HCT116 (cell line): ENCODE data around the gene S100A10. TPM values are rescaled to one million over a fixed set of nuclear protein-coding genes. Genes with fewer than 3 reads are reported as not detected.

Experiments
- ATAC-seq: fragments of 200-7000 bp; cut with Tn5 transposase; 2 replicates; pipeline ENCODE4 v1.9.1; 2020; ENCODE audit warnings: mild to moderate bottlenecking, moderate library complexity
- BruUV-seq: library from RNA; stranded (reverse); fragments of 400-500 nt; replicated peaks from 2 replicates; lab custom pipeline; 2021; lab: Mats Ljungman, UMichigan
- CTCF ChIA-PET: fragments of 300-600 bp; sonication (Branson Sonifier 250); formaldehyde crosslinking; loops from one replicate; lab custom pipeline; 2021; ENCODE audit warnings: antibody characterized with exemption; lab: Charles Lee
- POLR2A ChIA-PET: fragments of 300-600, 350-600 bp; sonication (Branson Sonifier 250); formaldehyde crosslinking; loops from one replicate; lab custom pipeline; 2021; ENCODE audit warnings: antibody characterized with exemption; lab: Charles Lee
- RAD21 ChIA-PET, 2 experiments: fragments of 300-600 bp; sonication (Branson Sonifier 250); formaldehyde crosslinking; loops; one replicate each; lab custom pipeline; 2023; ENCODE audit warnings: low total read pairs in 2 of 2; ENCODE audit not compliant: uncharacterized antibody in 2 of 2, unreplicated experiment in 2 of 2, low non-redundant PET in 1 of 2; lab: Charles Lee
- DNase-seq: peaks from one replicate; pipeline ENCODE4 v3.0.0-alpha.2; 2010; ENCODE audit warnings: low read depth, low spot score
- H2AFZ ChIP-seq: fragments of 200-600 bp; shearing (Covaris generic), sonication (generic); 2 replicates; pipeline ENCODE4 v1.6.1; 2017; ENCODE audit warnings: low read depth, mixed run types, mixed read lengths, antibody characterized with exemption, low read length; ENCODE audit not compliant: poor library complexity, severe bottlenecking
- H3K27ac ChIP-seq: 2 replicates; pipeline ENCODE4 v1.5.1; 2012; ENCODE audit warnings: low read depth, low read length
- H3K27me3 ChIP-seq: fragments of 200-600 bp; sonication (generic); 2 replicates; pipeline ENCODE4 v1.6.1; 2016; ENCODE audit warnings: mixed run types, low read length, mixed read lengths; ENCODE audit not compliant: insufficient read depth
- H3K36me3 ChIP-seq, 2 experiments: fragments of 200-500 bp in 1 of 2; fragments of 200-600 bp in 1 of 2; sonication (Bioruptor generic) in 1 of 2; sonication (generic) in 1 of 2; 2 replicates each; pipeline versions ENCODE4 v1.5.1 to v1.6.1; 2014 to 2016; ENCODE audit warnings: low read length in 2 of 2, inconsistent platforms in 1 of 2, mixed read lengths in 1 of 2, mixed run types in 1 of 2; ENCODE audit not compliant: insufficient read depth in 2 of 2, control insufficient read depth in 1 of 2
- H3K4me1 ChIP-seq, 2 experiments: fragments of 200-600 bp in 1 of 2; sonication (generic) in 1 of 2; 2 replicates each; pipeline versions ENCODE4 v1.5.1 to v1.6.1; 2012 to 2017; ENCODE audit warnings: low read length in 2 of 2, inconsistent platforms in 1 of 2, mild to moderate bottlenecking in 1 of 2, mixed read lengths in 1 of 2, mixed run types in 1 of 2, moderate library complexity in 1 of 2; ENCODE audit not compliant: insufficient read depth in 2 of 2, control insufficient read depth in 1 of 2
- H3K4me2 ChIP-seq: fragments of 200-600 bp; sonication (generic); 2 replicates; pipeline ENCODE4 v1.6.1; 2017; ENCODE audit warnings: mixed run types, low read length, mixed read lengths
- H3K4me3 ChIP-seq, 2 experiments: fragments of 200-600 bp in 1 of 2; sonication (generic) in 1 of 2; replicated peaks in 1 of 2; 2 replicates each; pipeline ENCODE4 v1.5.1; 2011 to 2016; ENCODE audit warnings: low read length in 2 of 2, control low read depth in 1 of 2, low read depth in 1 of 2, mild to moderate bottlenecking in 1 of 2, mixed read lengths in 1 of 2, mixed run types in 1 of 2
- H3K79me2 ChIP-seq: fragments of 200-600 bp; sonication (generic); 2 replicates; pipeline ENCODE4 v1.6.1; 2017; ENCODE audit warnings: mild to moderate bottlenecking, mixed run types, low read length, moderate library complexity, mixed read lengths; ENCODE audit not compliant: insufficient read depth
- H3K9ac ChIP-seq: fragments of 200-600 bp; sonication (generic); 2 replicates; pipeline ENCODE4 v1.6.1; 2016; ENCODE audit warnings: low read length, mixed read lengths
- H3K9me2 ChIP-seq: fragments of 200-600 bp; sonication (generic), shearing (Covaris generic); 2 replicates; pipeline ENCODE4 v1.6.1; 2017; ENCODE audit warnings: mixed run types, mild to moderate bottlenecking, moderate library complexity; ENCODE audit not compliant: insufficient read depth
- H3K9me3 ChIP-seq, 2 experiments: fragments of 200-500 bp in 1 of 2; fragments of 200-600 bp in 1 of 2; sonication (Bioruptor generic) in 1 of 2; sonication (generic) in 1 of 2; 2 replicates each; pipeline ENCODE4 v1.6.1; 2014 to 2017; ENCODE audit warnings: low read length in 2 of 2, mixed read lengths in 2 of 2, inconsistent platforms in 1 of 2, low read depth in 1 of 2, mild to moderate bottlenecking in 1 of 2, mixed run types in 1 of 2, moderate library complexity in 1 of 2; ENCODE audit not compliant: control insufficient read depth in 1 of 2, insufficient read depth in 1 of 2
- H4K20me1 ChIP-seq: fragments of 200-600 bp; sonication (generic), shearing (Covaris generic); 2 replicates; pipeline ENCODE4 v1.6.1; 2017; ENCODE audit warnings: mixed run types, mild to moderate bottlenecking, moderate library complexity; ENCODE audit not compliant: insufficient read depth
- CBX3 ChIP-seq: IDR thresholded peaks from 2 replicates; pipeline ENCODE4 v1.6.1; 2012; ENCODE audit warnings: low read depth
- CEBPB ChIP-seq: IDR thresholded peaks from 2 replicates; pipeline ENCODE4 v1.6.1; 2012; ENCODE audit warnings: low read depth
- CTCF ChIP-seq, 3 experiments: fragments of 200-600 bp in 1 of 3; sonication (generic) in 1 of 3; IDR thresholded peaks in 2 of 3; conservative IDR thresholded peaks in 1 of 3; 2 replicates each; pipeline ENCODE4 v1.5.1; 2012 to 2017; ENCODE audit warnings: low read depth in 2 of 3, low read length in 2 of 3, antibody characterized with exemption in 1 of 3, borderline replicate concordance in 1 of 3, control low read depth in 1 of 3, mild to moderate bottlenecking in 1 of 3, mixed read lengths in 1 of 3, mixed run types in 1 of 3, moderate library complexity in 1 of 3; ENCODE audit not compliant: insufficient read depth in 1 of 3
- EGR1 ChIP-seq: IDR thresholded peaks from 2 replicates; pipeline ENCODE4 v1.6.1; 2012; ENCODE audit warnings: low read depth
- ELF1 ChIP-seq: IDR thresholded peaks from 2 replicates; pipeline ENCODE4 v1.6.1; 2012; ENCODE audit warnings: low read depth, borderline replicate concordance
- EZH2 ChIP-seq: fragments of 200-600 bp; sonication (generic); IDR thresholded peaks from 2 replicates; pipeline ENCODE4 v1.6.1; 2017; ENCODE audit warnings: antibody characterized with exemption, mixed run types
- EZH2phosphoT487 ChIP-seq: fragments of 200-600 bp; IDR thresholded peaks from 2 replicates; pipeline ENCODE4 v1.6.1; 2018; ENCODE audit warnings: antibody characterized with exemption, borderline replicate concordance
- FOSL1 ChIP-seq: IDR thresholded peaks from 2 replicates; pipeline ENCODE4 v1.6.1; 2012; ENCODE audit warnings: low read depth
- JUND ChIP-seq: IDR thresholded peaks from 2 replicates; pipeline ENCODE4 v1.6.1; 2012
- RAD21 ChIP-seq: IDR thresholded peaks from 2 replicates; pipeline ENCODE4 v1.6.1; 2012; ENCODE audit warnings: low read depth, mild to moderate bottlenecking
- REST ChIP-seq: IDR thresholded peaks from 2 replicates; pipeline ENCODE4 v1.6.1; 2012; ENCODE audit warnings: low read depth
- SIN3A ChIP-seq: IDR thresholded peaks from 2 replicates; pipeline ENCODE4 v1.6.1; 2012; ENCODE audit warnings: low read depth
- SP1 ChIP-seq: IDR thresholded peaks from 2 replicates; pipeline ENCODE4 v1.6.1; 2012; ENCODE audit warnings: low read depth
- SRF ChIP-seq: IDR thresholded peaks from 2 replicates; pipeline ENCODE4 v1.6.1; 2012; ENCODE audit warnings: low read depth
- TCF7L2 ChIP-seq: IDR thresholded peaks from 2 replicates; pipeline ENCODE4 v1.7.0; 2011; ENCODE audit warnings: borderline replicate concordance, inconsistent platforms; ENCODE audit not compliant: insufficient read depth, insufficient read length; ENCODE audit errors: extremely low read depth
- YY1 ChIP-seq: IDR thresholded peaks from 2 replicates; pipeline ENCODE4 v1.6.1; 2011; ENCODE audit warnings: low read length, low read depth, moderate library complexity, mild to moderate bottlenecking; ENCODE audit not compliant: insufficient replicate concordance; ENCODE audit errors: extremely low read depth
- ZBTB33 ChIP-seq: IDR thresholded peaks from 2 replicates; pipeline ENCODE4 v1.6.1; 2011; ENCODE audit warnings: mild to moderate bottlenecking, low read length, moderate library complexity; ENCODE audit not compliant: insufficient replicate concordance; ENCODE audit errors: extremely low read depth
- ZNF274 ChIP-seq: fragments of 200-500 bp; sonication (Bioruptor generic); IDR thresholded peaks from 2 replicates; pipeline ENCODE4 v1.6.1; 2014; ENCODE audit warnings: mild to moderate bottlenecking, low read depth, low read length, inconsistent platforms
- intact Hi-C: fragments of 100-400 bp; cut with micrococcal nuclease; formaldehyde crosslinking; loops from 2 replicates; pipeline ENCODE4 v1.10.0; 2022
- total RNA-seq: library from RNA; stranded (reverse); gene quantifications from one replicate; pipeline ENCODE4 v1.2.1, GENCODE V29; 2021; ENCODE audit not compliant: unreplicated experiment
- TF ChIP-seq, protein P1 (sequence below): IDR thresholded peaks from 2 replicates; pipeline ENCODE4 v1.6.1; 2012

S100A10 gene
- total RNA-seq, 1 experiment from 2014 or later = 340 TPM

DNA sequence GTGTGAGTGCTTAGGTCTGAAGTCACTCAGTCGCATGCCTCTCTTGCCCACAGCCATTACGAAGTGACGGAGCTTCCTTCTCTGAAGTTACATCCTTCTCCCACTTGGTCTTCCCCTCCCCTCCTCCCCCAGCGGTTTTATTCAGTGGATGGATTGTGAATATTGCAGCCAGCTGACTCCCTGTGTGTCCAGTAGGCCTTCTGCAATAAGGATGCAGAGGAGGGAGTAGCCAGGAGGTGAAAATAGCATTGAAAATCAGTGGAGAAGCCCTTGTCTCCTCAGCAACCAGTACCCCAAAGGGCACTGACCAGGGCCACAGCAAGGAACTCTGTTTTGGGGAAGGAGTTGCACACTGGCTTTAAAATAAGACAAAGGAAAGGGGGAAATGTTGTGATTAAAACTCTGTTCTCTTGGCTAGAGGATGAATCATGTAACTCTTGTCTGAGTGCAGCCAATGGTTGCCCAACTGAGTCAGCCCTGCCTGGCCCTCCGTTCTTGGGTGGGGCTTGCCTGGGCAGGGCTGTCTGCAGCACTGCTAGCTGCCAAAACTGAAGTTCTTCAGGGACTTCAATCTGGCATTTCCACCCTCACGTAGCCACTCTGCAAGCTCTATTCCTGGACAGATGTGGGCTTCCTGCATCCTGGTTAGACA is 4.3 kb downstream of the S100A10 start:
- DNase-seq = no peak
- Histone ChIP-seq H3K79me2 (peaks cover 89% of the 10 kb centered on the region), H4K20me1 (peaks cover 29% of the 10 kb centered on the region; the same call in 1 of the 2 replicates), H2AFZ (no peak overlapping the region), H3K27me3 (no peaks in the 10 kb centered on the region), H3K36me3 (peaks cover 17 to 25% of the 10 kb centered on the region in 2 experiments), H3K4me3 (peak overlapping the region; percentile 26 to 92), H3K9ac (peak overlapping the region; percentile 95), H3K4me1 (peaks cover 51 to 73% of the 10 kb centered on the region in 2 experiments), H3K9me2 (no peaks in the 10 kb centered on the region), H3K27ac (peak overlapping the region; percentile 87), H3K9me3 (no peaks in the 10 kb centered on the region), H3K4me2 (peak overlapping the region; percentile 81)
- ChIA-PET POLR2A (interaction anchor here (0.7 to 2.0 kb wide), 5 partner anchors 9 to 20 kb away, joined by 3 to 7 read pairs (median 4); no protein-coding TSS in a partner anchor), RAD21 (interaction anchor here (1.1 to 1.3 kb wide), 2 partner anchors 21 kb away, joined by 3 read pairs; no protein-coding TSS in a partner anchor), CTCF (interaction anchor here (0.7 to 3.8 kb wide), 5 partner anchors 10 to 55 kb away, joined by 3 to 28 read pairs (median 3); no protein-coding TSS in a partner anchor)
- BruUV-seq = no TSS peak
- peak; percentile 26 for ATAC-seq
- intact Hi-C loops = no loop called here
- peak; percentile 71; the same call in 1 of the 2 replicates for TF ChIP-seq CEBPB
- no peak for TF ChIP-seq REST
- no peak for TF ChIP-seq CTCF (IDR thresholded peaks at IDR 0.05 in 2 of 3, conservative IDR thresholded peaks at IDR 0.05 in 1 of 3; ENCODE audit: borderline replicate concordance in 1 of 3, insufficient read depth in 1 of 3, low read depth in 2 of 3, low read length in 2 of 3)
- TF ChIP-seq FOSL1 = peak; percentile 56
- TF ChIP-seq SRF = no peak
- TF ChIP-seq ZNF274 = no peak
- peak; percentile 44; the same call in 1 of the 2 replicates for TF ChIP-seq SIN3A
- TF ChIP-seq ELF1 = no peak
- TF ChIP-seq RAD21 = no peak
- no peak for TF ChIP-seq YY1
- no peak for TF ChIP-seq CBX3
- TF ChIP-seq TCF7L2 = peak; percentile 38
- peak; percentile 67 for TF ChIP-seq SP1
- TF ChIP-seq, protein P1, sequence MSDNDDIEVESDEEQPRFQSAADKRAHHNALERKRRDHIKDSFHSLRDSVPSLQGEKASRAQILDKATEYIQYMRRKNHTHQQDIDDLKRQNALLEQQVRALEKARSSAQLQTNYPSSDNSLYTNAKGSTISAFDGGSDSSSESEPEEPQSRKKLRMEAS = no peak; the same call in 1 of the 2 replicates
- no peak for TF ChIP-seq EZH2
- no peak for TF ChIP-seq EZH2phosphoT487
- peak; percentile 58; the same call in 1 of the 2 replicates for TF ChIP-seq JUND
- no peak for TF ChIP-seq ZBTB33
- TF ChIP-seq EGR1 = no peak
